Right lobe of liver (tissue), 6 donors: ENCODE measurements around the gene SEMA6B. TPM values are rescaled to one million over a fixed set of nuclear protein-coding genes. Genes with fewer than 3 reads are reported as not detected.

ENCODE experiments used
- ATAC-seq, 4 donors: fragments of 200-7000 bp; cut with Tn5 transposase; one replicate each; pipeline ENCODE4 v1.9.1; 2020; ENCODE audit warnings: mild to moderate bottlenecking in 4 of 4, moderate library complexity in 4 of 4
- DNase-seq, 3 donors: peaks; one replicate each; pipeline ENCODE4 v3.0.0-alpha.2; 2020
- H3K27ac ChIP-seq, 3 donors: fragments of 200-600 bp; one replicate each; pipeline ENCODE4 v1.8.0; 2022
- H3K27me3 ChIP-seq, 2 donors: fragments of 200-600 bp; one replicate each; pipeline ENCODE4 v1.8.0; 2022
- H3K36me3 ChIP-seq, 4 donors: fragments of 200-600 bp; sonication (generic) in 1 of 4; one replicate each; pipeline versions ENCODE4 v1.5.1 to v1.8.0; 2017 to 2022; ENCODE audit warnings: control low read depth in 1 of 4
- H3K4me1 ChIP-seq, 4 donors: fragments of 200-600 bp; sonication (generic) in 1 of 4; one replicate each; pipeline versions ENCODE4 v1.5.1 to v1.8.0; 2017 to 2022; ENCODE audit warnings: control low read depth in 1 of 4
- H3K4me3 ChIP-seq, 3 donors: fragments of 200-600 bp; one replicate each; pipeline ENCODE4 v1.8.0; 2022
- H3K9me3 ChIP-seq, 4 donors: fragments of 200-600 bp; sonication (generic) in 1 of 4; one replicate each; pipeline versions ENCODE4 v1.5.1 to v1.8.0; 2017 to 2022; ENCODE audit warnings: control low read depth in 1 of 4
- CTCF ChIP-seq, 4 donors: fragments of 200-600 bp in 3 of 4; fragments of 450-650 bp in 1 of 4; IDR thresholded peaks; one replicate each; pipeline versions ENCODE4 v1.5.1 to v1.8.0; 2016 to 2022; ENCODE audit warnings: antibody characterized with exemption in 4 of 4, mild to moderate bottlenecking in 2 of 4
- POLR2A ChIP-seq: fragments of 450-650 bp; IDR thresholded peaks from one replicate; pipeline ENCODE4 v1.6.1; 2017; ENCODE audit warnings: antibody characterized with exemption, mild to moderate bottlenecking
- WGBS: methylation state at CpG from one replicate; pipeline ENCODE4 v1.1.6; 2018; ENCODE audit warnings: low coverage, low lambda C conversion rate; ENCODE audit not compliant: insufficient coverage; ENCODE audit errors: missing lambda C conversion rate; 5-methylcytosine and 5-hydroxymethylcytosine counted together
- intact Hi-C, 2 donors: fragments of 100-400 bp; cut with DNase I; formaldehyde crosslinking; loops; one replicate each; pipeline versions ENCODE4 v1.11.2 to v1.14.1; 2022
- long read RNA-seq: library from polyadenylated mRNA; unstranded; transcript quantifications from one replicate; pipeline ENCODE4 v2.0.0, GENCODE V29; 2019
- total RNA-seq, 6 experiments: library from RNA; depleted of rRNA in 2 of 6; stranded (reverse); fragments of >200 nt in 2 of 6; fragmentation: NEBNext Ultra II Directional in 3 of 6; extraction: Animal tissue kit (Norgen Biotek cat#: 25700) in 3 of 6; gene quantifications; one replicate each; pipeline versions ENCODE4 v1.1.0 to v1.2.4, GENCODE V29; 2016 to 2023
- donor health status: DM: no; HTN: yes; CAD: no.
- donor health status: DM: no; HTN: no; CAD: no.
- donor health status: DM: no; HTN: no; CAD: no.
- donor health status: DM: no; HTN: yes; CAD: no.
- donor health status: DM: no; HTN: yes; CAD: no.

SEMA6B gene
- total RNA-seq = 1 to 10 TPM; 1.0 to 6.5 (median 2.3) TPM
- long read RNA-seq, partial matches to known transcripts = 0 of 1 reads
- long read RNA-seq, other reads (novel, unspliced or antisense) = 1 of 1 reads

GRCh38 chr19:4559569-4559968 is at the start of gene SEMA6B:
Gene SEMA6B, minus strand, starts transcription at chr19:4559684. Its CDS starts 1,227 bp downstream, at chr19:4558457.
- Histone ChIP-seq H3K4me3 (peak within 1 kb of the TSS; percentile 7 to 38 (median 29)), H3K9me3 (no peaks in the 10 kb centered on the region), H3K27ac (peak within 1 kb of the TSS in 1 of 3 donors; percentile 50), H3K27me3 (no peaks in the 10 kb centered on the region), H3K4me1 (no peaks in the 10 kb centered on the region), H3K36me3 (no peaks in the 10 kb centered on the region)
- intact Hi-C loops = no loop called here
- DNase-seq (peak in 1 of 3 donors; percentile 71), ATAC-seq (peak; percentile 40 to 61 (median 50))
- WGBS = 28% methylated on average over 5 of the region's 13 CpGs
- TF ChIP-seq POLR2A (no peak), CTCF (IDR thresholded peaks at IDR 0.05) (no peak)

- ATAC-seq (peak; percentile 87 to 94 (median 90)), DNase-seq (peak; percentile 80 to 84 (median 84))
- H3K27ac ChIP-seq = no peak overlapping the region
- no peak overlapping the region for H3K4me3 ChIP-seq
- no peaks in the 10 kb centered on the region for H3K36me3 ChIP-seq
- WGBS = 14% methylated on average over 15 of the region's 35 CpGs
- intact Hi-C loops = no loop called here
- no peaks in the 10 kb centered on the region for H3K27me3 ChIP-seq
- no peaks in the 10 kb centered on the region for H3K9me3 ChIP-seq
- H3K4me1 ChIP-seq = peaks cover 0 to 7% (median 3%) of the 10 kb centered on the region in 4 donors
- TF ChIP-seq CTCF (IDR thresholded peaks at IDR 0.05) (no peak), POLR2A (no peak)
Measured at GRCh38 chr19:4606921-4607678, 47.6 kb upstream of the SEMA6B start.

- Histone ChIP-seq H3K27me3 (no peaks in the 10 kb centered on the region), H3K27ac (no peak overlapping the region), H3K4me1 (peaks cover 0 to 7% (median 3%) of the 10 kb centered on the region in 4 donors), H3K9me3 (no peaks in the 10 kb centered on the region), H3K4me3 (no peak overlapping the region), H3K36me3 (no peaks in the 10 kb centered on the region)
- intact Hi-C loops = no loop called here
- 50% methylated on average over 3 of the region's 5 CpGs for WGBS
- TF ChIP-seq CTCF (IDR thresholded peaks at IDR 0.05) = no peak
- no peak for TF ChIP-seq POLR2A
- ATAC-seq (no peak), DNase-seq (no peak)
Measured at GRCh38 chr19:4606181-4606580, 46.7 kb upstream of the SEMA6B start.

GRCh38 chr19:4604912-4605311 is 45.4 kb upstream of the SEMA6B start:
- intact Hi-C loops = no loop called here
- Histone ChIP-seq H3K36me3 (no peaks in the 10 kb centered on the region), H3K4me1 (peaks cover 0 to 7% (median 3%) of the 10 kb centered on the region in 4 donors), H3K27ac (no peak overlapping the region), H3K27me3 (no peaks in the 10 kb centered on the region), H3K9me3 (no peaks in the 10 kb centered on the region), H3K4me3 (no peak overlapping the region)
- ATAC-seq (no peak), DNase-seq (no peak)
- TF ChIP-seq CTCF (IDR thresholded peaks at IDR 0.05) = no peak
- no peak for TF ChIP-seq POLR2A
- WGBS = 100% methylated on average over 1 of the region's 6 CpGs
